Esophagus squamous epithelium (tissue), 5 donors: Measurements from ENCODE around the gene SDHAF3. TPM values are rescaled to one million over a fixed set of nuclear protein-coding genes. Genes with fewer than 3 reads are reported as not detected.

Source experiments
- DNase-seq: peaks from one replicate; lab custom pipeline; 2025; lab: John Stamatoyannopoulos, UW
- H3K27ac ChIP-seq, 4 donors: fragments of 200-600 bp; sonication (generic); one replicate each; pipeline ENCODE4 v1.5.1; 2016 to 2019; ENCODE audit warnings: mild to moderate bottlenecking in 1 of 4
- H3K27me3 ChIP-seq, 4 donors: fragments of 200-600 bp; sonication (generic); 1 replicate in 3 of 4; 2 replicates in 1 of 4; pipeline versions ENCODE4 v1.5.1 to v1.6.0; 2017 to 2021; ENCODE audit warnings: antibody characterized with exemption in 1 of 4
- H3K36me3 ChIP-seq, 3 donors: fragments of 200-600 bp; sonication (generic); one replicate each; pipeline ENCODE4 v1.5.1; 2016 to 2019
- H3K4me1 ChIP-seq, 3 donors: fragments of 200-600 bp; sonication (generic); one replicate each; pipeline ENCODE4 v1.5.1; 2017 to 2019
- H3K4me3 ChIP-seq, 4 donors: fragments of 200-600 bp; sonication (generic); 1 replicate in 3 of 4; 2 replicates in 1 of 4; pipeline ENCODE4 v1.5.1; 2016 to 2019; ENCODE audit warnings: mild to moderate bottlenecking in 2 of 4, moderate library complexity in 1 of 4
- H3K9me3 ChIP-seq, 3 donors: fragments of 200-600 bp; sonication (generic); one replicate each; pipeline ENCODE4 v1.5.1; 2016 to 2019
- POLR2A ChIP-seq, 4 donors: fragments of 450-650 bp; IDR thresholded peaks; one replicate each; pipeline ENCODE4 v1.6.1; 2017; ENCODE audit warnings: antibody characterized with exemption in 4 of 4, mild to moderate bottlenecking in 4 of 4, moderate library complexity in 3 of 4
- WGBS, 2 donors: methylation state at CpG; one replicate each; pipeline ENCODE4 v1.1.5; 2018; 5-methylcytosine and 5-hydroxymethylcytosine counted together
- intact Hi-C: fragments of 100-400 bp; cut with DNase I; formaldehyde crosslinking; loops from one replicate; pipeline ENCODE4 v1.15.0; 2022
- total RNA-seq, 4 donors: library from RNA; depleted of rRNA; stranded (reverse); fragments of >200 nt; gene quantifications; one replicate each; pipeline ENCODE4 v1.1.0, GENCODE V29; 2016
- TF ChIP-seq, protein P1 (sequence below), 6 experiments: fragments of 450-650 bp in 4 of 6; fragments of 200-600 bp in 2 of 6; sonication (generic) in 2 of 6; IDR thresholded peaks; one replicate each; pipeline ENCODE4 v1.5.1; 2016 to 2019; ENCODE audit warnings: antibody characterized with exemption in 6 of 6, mild to moderate bottlenecking in 4 of 6, moderate library complexity in 4 of 6
- donor health status: DM: yes; HTN: yes; CAD: no.

Gene SDHAF3
- total RNA-seq, 4 donors from 2014 or later: 6.4 to 13.6 (median 10.9) TPM

DNA sequence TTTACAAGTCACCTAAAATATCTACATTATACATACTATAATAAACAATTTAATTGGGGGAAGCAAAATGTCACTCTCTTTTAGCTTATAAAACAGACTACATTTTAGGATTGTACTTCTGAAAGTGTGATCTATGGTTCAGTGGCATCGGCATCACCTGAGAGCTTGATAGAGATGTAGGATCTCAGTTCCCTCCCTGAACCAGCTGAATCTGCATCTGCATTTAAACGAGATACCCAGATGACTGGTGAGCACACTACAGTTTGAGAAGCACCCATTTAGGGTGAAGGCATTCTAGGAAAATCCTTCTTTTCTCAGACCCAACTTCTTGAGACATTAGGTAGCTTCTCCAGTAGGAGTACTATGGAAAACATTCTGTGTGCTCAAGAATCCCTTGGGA lies 21.5 kb upstream of the SDHAF3 start:
- Histone ChIP-seq H3K9me3 (no peaks in the 10 kb centered on the region), H3K36me3 (no peaks in the 10 kb centered on the region), H3K4me1 (no peaks in the 10 kb centered on the region), H3K27me3 (peaks cover 0 to 25% (median 0%) of the 10 kb centered on the region in 4 donors), H3K27ac (no peak overlapping the region), H3K4me3 (no peak overlapping the region)
- WGBS, 2 donors: 75 to 86% methylated on average over 2 of the region's 2 CpGs
- DNase-seq: no peak
- intact Hi-C loops: no loop called here
- TF ChIP-seq POLR2A (IDR thresholded peaks at IDR 0.05): no peak
- TF ChIP-seq, protein P1, sequence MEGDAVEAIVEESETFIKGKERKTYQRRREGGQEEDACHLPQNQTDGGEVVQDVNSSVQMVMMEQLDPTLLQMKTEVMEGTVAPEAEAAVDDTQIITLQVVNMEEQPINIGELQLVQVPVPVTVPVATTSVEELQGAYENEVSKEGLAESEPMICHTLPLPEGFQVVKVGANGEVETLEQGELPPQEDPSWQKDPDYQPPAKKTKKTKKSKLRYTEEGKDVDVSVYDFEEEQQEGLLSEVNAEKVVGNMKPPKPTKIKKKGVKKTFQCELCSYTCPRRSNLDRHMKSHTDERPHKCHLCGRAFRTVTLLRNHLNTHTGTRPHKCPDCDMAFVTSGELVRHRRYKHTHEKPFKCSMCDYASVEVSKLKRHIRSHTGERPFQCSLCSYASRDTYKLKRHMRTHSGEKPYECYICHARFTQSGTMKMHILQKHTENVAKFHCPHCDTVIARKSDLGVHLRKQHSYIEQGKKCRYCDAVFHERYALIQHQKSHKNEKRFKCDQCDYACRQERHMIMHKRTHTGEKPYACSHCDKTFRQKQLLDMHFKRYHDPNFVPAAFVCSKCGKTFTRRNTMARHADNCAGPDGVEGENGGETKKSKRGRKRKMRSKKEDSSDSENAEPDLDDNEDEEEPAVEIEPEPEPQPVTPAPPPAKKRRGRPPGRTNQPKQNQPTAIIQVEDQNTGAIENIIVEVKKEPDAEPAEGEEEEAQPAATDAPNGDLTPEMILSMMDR (IDR thresholded peaks at IDR 0.05): no peak

DNA sequence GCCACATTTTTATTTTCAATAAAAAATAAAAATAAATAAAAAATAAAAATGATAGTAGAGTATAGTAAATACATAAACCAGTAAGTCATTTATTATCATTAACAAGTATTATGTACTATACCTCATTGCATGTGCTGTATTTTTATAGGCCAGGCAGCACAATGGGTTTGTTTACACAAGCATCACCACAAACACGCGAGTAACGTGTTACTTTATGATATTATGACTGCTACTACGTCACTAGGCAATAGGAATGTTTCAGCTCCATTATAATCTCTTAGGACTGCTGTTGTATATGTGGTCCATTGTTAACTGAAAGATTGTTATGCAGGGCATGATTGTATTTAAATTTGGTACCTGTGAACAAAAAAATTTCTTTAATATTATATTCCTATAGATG lies 20.8 kb upstream of the SDHAF3 start:
- intact Hi-C loops: no loop called here
- WGBS, 2 donors: 64 to 65% methylated on average over 4 of the region's 4 CpGs
- Histone ChIP-seq H3K27me3 (peaks cover 0 to 20% (median 0%) of the 10 kb centered on the region in 4 donors), H3K4me1 (no peaks in the 10 kb centered on the region), H3K27ac (no peak overlapping the region), H3K36me3 (no peaks in the 10 kb centered on the region), H3K4me3 (no peak overlapping the region), H3K9me3 (no peaks in the 10 kb centered on the region)
- DNase-seq: no peak
- TF ChIP-seq, protein P1 (IDR thresholded peaks at IDR 0.05): no peak

DNA sequence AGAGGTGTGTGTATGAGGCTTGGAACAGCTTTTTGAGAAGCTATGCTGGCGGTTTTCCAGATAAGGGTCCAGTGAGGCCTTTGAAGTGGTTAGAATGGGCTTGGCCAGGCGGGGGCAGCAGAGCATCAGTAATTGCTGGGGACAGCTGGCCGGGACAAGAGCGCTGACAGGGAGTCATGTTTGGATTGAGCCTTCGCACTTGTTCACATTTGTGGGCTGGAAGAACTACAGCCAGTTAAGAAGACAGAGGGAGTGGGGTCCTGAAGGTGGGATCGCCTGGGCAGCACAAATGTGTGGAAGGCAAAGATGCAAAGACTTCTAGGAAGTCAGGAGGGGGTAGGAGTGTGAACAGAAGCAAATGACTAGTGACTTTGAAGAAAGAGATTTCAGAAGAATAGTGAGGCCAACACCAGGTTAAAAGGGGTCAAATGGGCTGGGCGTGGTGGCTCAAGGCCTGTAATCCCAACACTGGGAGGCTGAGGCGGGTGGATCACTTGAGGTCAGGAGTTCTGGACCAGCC lies 12.7 kb upstream of the SDHAF3 start:
- Histone ChIP-seq H3K27me3 (peaks cover 0 to 11% (median 0%) of the 10 kb centered on the region in 4 donors), H3K36me3 (no peaks in the 10 kb centered on the region), H3K4me1 (peaks cover 0 to 8% (median 0%) of the 10 kb centered on the region in 3 donors), H3K9me3 (no peaks in the 10 kb centered on the region), H3K27ac (no peak overlapping the region), H3K4me3 (no peak overlapping the region)
- 14 to 16% methylated on average over 8 of the region's 8 CpGs for WGBS, 2 donors
- intact Hi-C loops: loop anchor here (10.0 kb wide), 1 partner anchor 730 kb away; no protein-coding TSS in a partner anchor
- DNase-seq: peak; percentile 4
- no peak for TF ChIP-seq POLR2A (IDR thresholded peaks at IDR 0.05)
- TF ChIP-seq, protein P1 (IDR thresholded peaks at IDR 0.05): peak; percentile 42 to 81 (median 67)

DNA sequence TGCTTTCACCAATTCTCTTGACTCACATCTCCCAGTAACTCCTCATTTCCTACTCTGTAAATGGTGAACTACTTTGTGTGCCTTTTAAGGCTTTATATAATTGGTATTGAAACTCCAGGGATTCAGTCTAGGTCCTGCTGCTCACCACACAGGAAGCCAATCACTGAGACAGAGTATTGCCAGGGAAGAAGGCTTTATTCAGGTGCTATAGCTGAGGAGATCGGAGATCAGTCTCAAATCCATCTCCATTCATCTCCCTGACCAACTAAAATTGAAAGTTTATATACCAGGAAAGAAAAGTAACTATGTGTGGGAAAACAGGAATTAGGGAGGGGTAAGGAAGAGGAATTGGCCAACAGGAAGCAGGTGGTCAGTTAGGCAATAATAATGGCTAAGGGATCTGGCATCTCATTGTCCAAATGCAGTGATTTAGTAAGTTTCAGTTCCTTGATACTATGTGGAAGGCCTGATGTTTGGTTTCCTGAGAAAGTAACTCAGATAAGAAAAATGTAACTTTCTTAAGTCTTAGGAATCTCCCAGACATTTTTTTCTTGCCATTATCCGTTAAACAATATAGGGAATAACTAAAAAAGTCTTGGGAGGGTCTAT lies 10.2 kb upstream of the SDHAF3 start:
- Histone ChIP-seq H3K36me3 (no peaks in the 10 kb centered on the region), H3K9me3 (no peaks in the 10 kb centered on the region), H3K27ac (no peak overlapping the region), H3K27me3 (peaks cover 0 to 18% (median 0%) of the 10 kb centered on the region in 4 donors), H3K4me3 (no peak overlapping the region), H3K4me1 (peaks cover 0 to 8% (median 0%) of the 10 kb centered on the region in 3 donors)
- TF ChIP-seq, protein P1 (IDR thresholded peaks at IDR 0.05): no peak
- TF ChIP-seq POLR2A (IDR thresholded peaks at IDR 0.05): no peak
- DNase-seq: no peak
- 77 to 87% methylated on average over 2 of the region's 2 CpGs for WGBS, 2 donors
- intact Hi-C loops: loop anchor here (10.0 kb wide), 1 partner anchor 728 kb away; no protein-coding TSS in a partner anchor

DNA sequence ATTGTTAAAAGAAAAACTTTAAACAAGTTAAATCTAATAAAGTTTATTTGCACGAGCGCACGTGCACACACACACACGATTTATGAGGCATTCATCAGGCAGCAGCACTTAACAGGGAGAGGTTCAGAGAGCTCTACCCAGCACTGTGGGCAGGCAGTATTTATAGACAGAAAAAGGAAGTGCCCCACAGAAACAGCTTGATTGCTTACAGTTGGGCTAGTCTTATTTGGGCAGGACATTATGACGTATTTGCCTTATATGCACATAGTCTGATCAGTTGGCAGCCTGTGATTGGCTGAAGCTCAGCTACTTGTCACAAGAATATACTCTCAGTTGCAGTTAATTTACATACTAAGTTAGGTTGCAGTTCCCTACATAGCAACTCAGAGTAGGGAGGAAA lies 1.2 kb upstream of the SDHAF3 start:
- intact Hi-C loops: no loop called here
- Histone ChIP-seq H3K27ac (no peak overlapping the region), H3K4me3 (no peak overlapping the region), H3K4me1 (peaks cover 0 to 24% (median 5%) of the 10 kb centered on the region in 3 donors), H3K9me3 (no peaks in the 10 kb centered on the region), H3K36me3 (no peaks in the 10 kb centered on the region), H3K27me3 (peaks cover 0 to 4% (median 0%) of the 10 kb centered on the region in 4 donors)
- TF ChIP-seq, protein P1 (IDR thresholded peaks at IDR 0.05): no peak
- no peak for TF ChIP-seq POLR2A (IDR thresholded peaks at IDR 0.05)
- 79 to 81% methylated on average over 5 of the region's 5 CpGs for WGBS, 2 donors
- DNase-seq: no peak
